Nucleus accumbens (tissue), 56 donors: ENCODE data around the gene ABCC10.
"Not testable (repeated sequence)": the region's sequence is repeated elsewhere in the genome, so short reads cannot be mapped to it uniquely, and the experiment has no call there.

Experiments used
- DNase-seq, 56 donors: peaks; one replicate each; lab custom pipeline; 2025; lab: John Stamatoyannopoulos, UW

The ABCC10 gene

DNA sequence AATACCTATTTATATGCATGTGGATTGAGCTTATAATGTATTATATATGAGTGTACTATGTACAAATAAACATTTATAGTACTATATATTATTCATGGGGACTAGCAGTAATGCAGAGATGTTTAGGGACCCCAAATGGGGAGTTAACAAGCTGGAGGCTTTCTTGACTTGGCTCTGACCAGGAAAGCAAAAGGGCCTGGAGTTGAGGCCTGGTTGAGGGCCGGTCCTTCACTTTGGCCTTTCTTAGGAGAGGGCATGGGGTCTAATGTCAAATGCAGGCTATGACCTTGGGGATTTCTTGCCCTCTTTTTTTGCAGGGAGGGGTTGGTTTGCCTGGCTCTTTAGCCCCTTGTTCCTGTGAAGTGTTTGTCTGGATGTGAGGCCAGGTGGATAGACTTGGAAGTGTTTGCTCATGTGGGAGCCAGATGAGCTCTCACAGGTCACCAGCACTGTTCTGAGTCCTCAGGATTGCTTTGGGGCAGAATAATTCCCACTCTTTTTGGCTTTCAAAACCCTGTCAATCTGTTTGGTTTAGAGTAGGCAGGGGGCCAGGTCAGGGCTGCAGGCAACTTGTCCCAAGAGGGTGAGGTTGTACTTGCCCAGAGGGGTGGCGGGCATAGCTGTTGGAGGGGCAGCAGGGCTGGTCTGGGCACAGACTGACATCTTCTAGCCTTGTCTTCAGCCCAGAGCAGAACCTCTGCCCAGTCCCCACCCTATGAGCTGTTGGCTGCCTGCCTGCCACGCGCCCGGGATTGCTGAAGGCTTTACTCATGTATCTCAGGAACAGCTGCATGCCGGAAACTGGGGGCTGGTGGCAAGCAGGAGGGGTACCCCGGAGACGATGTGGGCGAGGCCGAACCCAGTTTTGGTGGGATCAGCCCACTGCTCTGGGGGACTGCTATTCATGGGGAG lies 64.7 kb downstream of the ABCC10 start:
- peak in 55 of 56 donors; percentile 30 to 96 (median 84) for DNase-seq

DNA sequence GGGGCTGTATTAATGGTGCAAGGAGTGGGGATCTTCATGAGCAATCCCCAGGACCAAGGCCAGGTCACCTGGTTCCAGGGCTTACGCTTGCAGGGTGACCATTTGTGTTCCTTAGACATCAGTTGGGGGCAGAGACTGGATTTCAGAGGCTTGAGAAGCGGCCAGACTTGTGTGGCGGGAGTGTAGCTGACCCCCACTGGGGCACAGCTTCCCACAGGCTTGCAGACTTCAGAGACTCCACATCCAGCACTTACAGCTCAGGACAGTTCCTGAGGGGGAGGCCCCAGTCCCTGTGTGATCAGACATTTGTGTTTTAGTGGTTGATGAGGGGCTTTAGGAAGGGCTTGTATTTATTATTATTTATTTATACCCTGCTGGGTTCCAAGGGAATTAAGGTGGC lies 65.3 kb downstream of the ABCC10 start:
- peak in 1 of 56 donors; percentile 40 for DNase-seq

DNA sequence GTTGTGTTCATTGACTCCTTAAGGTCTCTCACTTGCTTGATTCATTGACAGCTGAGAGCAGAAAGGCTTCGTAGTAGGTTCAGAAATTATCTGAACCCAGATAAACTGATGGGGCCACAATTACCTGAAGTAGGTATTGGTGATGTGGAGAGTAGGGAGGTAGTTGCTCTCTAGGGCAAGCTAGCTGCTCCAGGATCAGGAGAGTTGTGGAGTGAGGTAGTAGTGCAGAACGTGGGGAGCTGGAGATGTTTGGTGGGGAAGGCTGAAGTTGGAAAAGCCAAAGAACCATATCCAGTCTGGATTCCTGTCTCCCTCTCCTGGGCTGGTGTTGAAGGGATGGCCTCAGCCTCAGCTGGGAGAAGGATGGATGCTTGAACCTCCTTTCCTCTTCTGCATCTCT lies 65.9 kb downstream of the ABCC10 start:
- DNase-seq = no peak

DNA sequence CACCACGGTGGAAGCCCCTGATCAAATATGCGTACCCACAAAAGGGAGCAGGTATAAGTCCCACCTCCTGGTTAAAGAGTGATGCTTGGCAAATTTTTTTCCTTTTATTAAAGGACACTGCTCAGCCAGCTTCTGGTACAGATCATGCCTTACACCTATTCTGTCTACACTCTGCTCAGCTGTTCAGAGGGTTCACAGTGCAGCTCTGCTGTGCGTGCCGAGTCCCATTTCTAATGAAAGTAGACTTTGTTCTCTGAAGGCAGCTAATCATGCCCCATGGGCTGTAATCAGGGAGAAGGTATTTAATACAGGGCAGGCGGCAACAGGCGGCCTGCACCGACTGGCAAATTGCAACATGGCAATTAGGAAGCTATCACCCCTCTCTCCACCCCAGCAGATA lies 66.5 kb downstream of the ABCC10 start:
- peak in 5 of 56 donors; percentile 9 to 31 (median 26) for DNase-seq

DNA sequence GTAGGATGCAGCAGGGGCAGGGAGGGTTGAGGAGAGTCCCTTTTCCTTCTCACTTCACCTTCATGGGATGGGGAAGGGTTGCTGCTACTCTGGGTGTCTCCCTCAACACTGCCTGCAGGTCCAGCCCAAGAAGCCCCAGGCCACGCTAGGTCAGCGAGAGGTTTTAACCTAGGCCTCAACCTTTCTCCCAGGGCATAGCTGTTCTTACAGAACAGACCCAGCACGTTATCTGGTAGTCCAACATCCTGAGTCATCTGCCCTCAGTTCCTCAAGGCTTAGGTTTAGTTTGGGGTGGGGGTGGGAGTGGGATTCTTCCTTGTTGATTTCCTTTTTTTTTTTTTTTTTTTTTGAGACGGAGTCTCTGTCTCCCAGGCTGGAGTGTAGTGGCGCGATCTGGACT lies 67.0 kb downstream of the ABCC10 start:
- no peak for DNase-seq

DNA sequence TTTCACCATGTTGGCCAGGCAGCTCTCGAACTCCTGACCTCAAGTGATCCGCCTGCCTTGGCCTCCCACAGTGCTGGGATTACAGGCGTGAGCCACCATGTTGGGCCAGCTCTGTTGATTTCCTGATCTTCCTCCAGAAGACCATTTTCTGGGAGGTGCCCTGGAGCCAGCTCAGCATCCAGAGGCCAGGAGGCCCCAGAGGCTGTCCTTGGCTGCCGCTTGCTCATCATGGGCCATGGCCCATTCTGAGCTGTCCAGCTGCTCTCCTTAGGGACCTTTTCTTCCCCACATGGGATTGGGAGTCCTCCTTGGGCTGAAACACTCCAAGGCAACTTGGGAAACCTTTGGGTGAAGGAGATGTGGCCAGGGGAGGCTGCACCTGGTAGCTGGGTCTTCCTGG lies 67.4 kb downstream of the ABCC10 start:
- no peak for DNase-seq

DNA sequence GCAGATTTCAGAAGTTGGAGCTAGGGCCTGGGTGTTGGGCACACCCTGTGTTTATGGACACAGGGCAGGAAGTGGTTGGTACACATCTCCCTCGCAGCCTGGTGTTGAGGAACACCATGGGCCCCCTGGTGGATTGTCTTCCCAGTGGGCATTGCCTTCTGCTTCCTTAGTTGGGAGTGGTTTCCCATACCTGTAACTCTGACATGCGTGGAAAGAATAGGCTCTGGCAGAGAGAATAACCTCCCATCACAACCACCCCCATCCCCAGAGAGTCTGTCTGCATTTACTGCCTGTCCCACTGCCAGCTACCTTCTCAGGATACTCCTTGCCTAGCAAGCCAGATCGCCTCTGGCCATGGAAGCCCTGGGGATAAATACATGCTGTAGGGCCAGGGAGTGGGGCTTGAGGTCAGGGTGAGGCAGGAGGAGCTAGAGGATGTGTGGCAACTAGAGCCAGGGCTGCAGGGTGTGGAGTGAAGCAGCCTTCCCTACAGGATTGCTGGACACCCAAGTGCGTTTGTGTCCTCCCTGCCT lies 68.1 kb downstream of the ABCC10 start:
- no peak for DNase-seq

DNA sequence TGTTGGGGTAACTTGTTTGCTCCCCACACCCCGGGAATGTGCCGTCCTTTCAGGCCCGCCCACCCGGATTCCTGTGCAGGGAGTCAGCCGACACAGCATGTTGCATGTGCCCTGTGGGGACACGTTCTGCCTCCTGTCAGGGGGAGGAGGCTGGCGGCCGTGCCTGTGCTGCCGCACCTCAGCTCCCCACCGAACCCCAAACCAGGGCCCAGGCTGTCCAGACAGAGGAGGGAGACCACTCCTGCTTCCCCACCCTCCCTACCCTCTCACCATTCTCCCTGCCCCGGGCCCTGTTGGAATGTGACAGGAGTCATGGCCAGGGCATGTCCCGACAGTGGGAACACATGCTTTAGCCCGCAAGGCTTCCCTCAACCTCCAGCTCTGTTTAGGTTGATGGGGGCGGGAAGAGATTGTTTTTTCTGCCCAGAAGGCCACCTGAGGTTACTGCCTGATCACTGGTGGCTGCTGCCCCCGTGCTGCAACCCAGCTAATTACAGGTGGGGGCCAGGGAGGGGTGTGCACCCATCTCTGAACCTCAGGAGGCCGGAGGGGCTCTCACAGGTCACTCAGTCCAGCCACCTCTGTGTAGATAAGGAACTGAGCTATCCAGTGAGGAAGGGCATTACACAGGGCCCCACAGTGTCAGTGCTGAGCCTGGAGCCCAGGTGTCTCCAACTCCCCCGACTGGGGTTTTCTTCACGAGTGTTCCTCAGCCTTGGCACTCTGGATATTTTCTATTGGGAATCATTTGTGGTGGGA lies 69.2 kb downstream of the ABCC10 start:
- peak in 16 of 56 donors; percentile 14 to 55 (median 23) for DNase-seq

DNA sequence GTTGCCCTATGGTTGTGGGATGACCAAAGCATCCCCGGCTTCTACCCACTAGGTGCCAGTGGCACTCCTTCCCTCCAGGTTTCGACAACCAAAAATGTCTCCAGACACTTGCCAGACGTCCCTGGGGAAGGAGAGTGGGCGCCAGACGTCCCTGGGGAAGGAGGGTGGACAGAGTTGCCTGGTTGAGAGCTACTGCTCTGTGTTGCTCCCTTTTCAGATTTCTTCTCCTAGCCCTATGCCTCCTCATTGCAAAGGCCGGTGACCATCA lies 69.7 kb downstream of the ABCC10 start:
- no peak for DNase-seq

DNA sequence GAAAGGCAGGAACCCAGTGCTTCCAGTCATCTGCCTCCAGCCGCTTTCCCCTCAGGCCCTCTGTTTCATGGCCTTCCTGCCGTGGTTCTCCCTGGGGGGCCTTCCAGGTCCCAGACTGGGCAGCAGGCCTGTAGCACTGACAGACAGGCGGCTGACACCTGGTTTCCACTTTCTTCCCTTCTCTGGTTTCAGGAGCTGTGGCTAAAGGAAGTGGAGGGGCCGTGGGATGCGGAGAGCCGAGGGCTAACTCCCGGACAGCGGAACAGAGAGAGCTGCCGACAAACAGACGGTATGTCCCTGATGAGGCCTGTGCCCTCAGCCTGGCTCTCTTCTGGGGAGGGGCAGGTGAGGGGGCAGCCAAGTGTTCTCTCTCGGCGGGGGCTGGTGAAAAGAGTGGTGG lies 70.3 kb downstream of the ABCC10 start:
- DNase-seq = no peak

DNA sequence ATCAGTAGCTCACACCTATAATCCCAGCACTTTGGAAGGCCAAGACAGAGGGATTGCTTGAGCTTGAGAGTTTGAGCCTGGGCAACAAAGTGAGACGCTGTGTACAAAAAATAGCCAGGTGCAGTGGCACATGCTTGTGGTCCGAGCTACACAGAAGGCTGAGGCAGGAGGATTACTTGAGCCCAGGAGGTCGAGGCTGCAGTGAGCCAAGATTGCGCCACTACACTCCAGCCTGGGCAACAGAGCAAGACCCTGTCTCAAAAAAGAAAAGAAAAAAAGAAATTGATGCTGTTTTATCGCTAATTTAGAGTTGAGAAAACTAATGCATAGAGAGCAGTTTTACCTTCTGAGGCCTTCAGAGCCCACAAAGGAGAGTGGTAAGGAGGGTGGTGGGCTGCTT lies 71.0 kb downstream of the ABCC10 start:
- DNase-seq = not testable (repeated sequence)

DNA sequence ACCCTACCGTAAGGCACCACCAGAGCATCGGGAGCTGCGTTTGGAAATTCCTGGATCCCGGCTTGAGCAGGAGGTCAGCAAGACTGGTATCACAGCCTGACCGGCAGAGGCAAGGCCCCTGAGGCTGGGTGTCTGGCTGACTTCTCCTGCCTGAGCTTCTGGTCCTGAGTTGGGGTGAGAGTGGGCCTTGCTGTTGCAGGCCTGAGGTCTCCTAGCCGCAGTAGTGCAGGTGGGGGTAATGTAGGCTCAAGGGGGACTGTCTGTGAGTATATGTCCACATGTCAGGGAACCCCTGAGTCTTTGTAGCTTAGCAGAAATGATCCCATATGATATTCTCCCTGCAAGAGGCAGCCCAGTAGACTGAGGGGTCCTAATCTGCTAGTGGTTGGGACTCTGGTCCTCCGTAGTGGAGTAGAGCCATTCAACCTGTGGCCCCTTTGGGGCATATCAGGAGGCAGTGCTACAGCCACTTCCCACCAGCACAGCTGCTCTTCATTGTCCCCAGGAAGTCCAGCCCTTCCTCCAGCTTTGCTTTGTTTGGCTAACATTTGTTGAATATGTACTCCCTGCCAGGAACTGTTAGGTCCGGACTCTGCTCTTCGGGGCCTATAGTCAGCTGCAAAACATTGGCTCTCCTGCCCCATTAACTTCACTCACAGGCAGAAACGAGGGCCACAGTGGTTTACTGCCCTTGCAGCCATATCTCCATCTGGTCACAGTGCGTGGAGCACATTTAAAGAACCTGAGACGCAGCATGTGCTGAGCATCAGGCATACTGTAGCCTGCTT lies 71.9 kb downstream of the ABCC10 start:
- DNase-seq = no peak
